Duodenal mucosa (tissue), 2 donors: ENCODE measurements around the gene APOH.

Experiments
- H3K27ac ChIP-seq: one replicate; pipeline ENCODE4 v1.7.0; 2013; ENCODE audit warnings: low read depth, low read length
- H3K27me3 ChIP-seq, 2 donors: one replicate each; pipeline ENCODE4 v1.7.0; 2013; ENCODE audit warnings: low read length in 2 of 2, control low read depth in 1 of 2; ENCODE audit not compliant: insufficient read depth in 2 of 2, control insufficient read depth in 1 of 2
- H3K36me3 ChIP-seq, 2 donors: one replicate each; pipeline ENCODE4 v1.7.0; 2013; ENCODE audit warnings: low read length in 2 of 2, control low read depth in 1 of 2; ENCODE audit not compliant: insufficient read depth in 2 of 2, control insufficient read depth in 1 of 2
- H3K4me1 ChIP-seq, 2 donors: one replicate each; pipeline ENCODE4 v1.7.0; 2013; ENCODE audit warnings: low read length in 2 of 2, control low read depth in 1 of 2; ENCODE audit not compliant: insufficient read depth in 2 of 2, control insufficient read depth in 1 of 2
- H3K4me3 ChIP-seq, 2 donors: one replicate each; pipeline ENCODE4 v1.7.0; 2013; ENCODE audit warnings: low read length in 2 of 2, low read depth in 1 of 2
- H3K9ac ChIP-seq, 2 donors: one replicate each; pipeline ENCODE4 v1.7.0; 2013; ENCODE audit warnings: low read length in 2 of 2, low read depth in 1 of 2
- H3K9me3 ChIP-seq, 2 donors: one replicate each; pipeline ENCODE4 v1.7.0; 2013; ENCODE audit warnings: low read length in 2 of 2, control low read depth in 1 of 2; ENCODE audit not compliant: control insufficient read depth in 1 of 2

The APOH gene, protein sequence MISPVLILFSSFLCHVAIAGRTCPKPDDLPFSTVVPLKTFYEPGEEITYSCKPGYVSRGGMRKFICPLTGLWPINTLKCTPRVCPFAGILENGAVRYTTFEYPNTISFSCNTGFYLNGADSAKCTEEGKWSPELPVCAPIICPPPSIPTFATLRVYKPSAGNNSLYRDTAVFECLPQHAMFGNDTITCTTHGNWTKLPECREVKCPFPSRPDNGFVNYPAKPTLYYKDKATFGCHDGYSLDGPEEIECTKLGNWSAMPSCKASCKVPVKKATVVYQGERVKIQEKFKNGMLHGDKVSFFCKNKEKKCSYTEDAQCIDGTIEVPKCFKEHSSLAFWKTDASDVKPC

DNA sequence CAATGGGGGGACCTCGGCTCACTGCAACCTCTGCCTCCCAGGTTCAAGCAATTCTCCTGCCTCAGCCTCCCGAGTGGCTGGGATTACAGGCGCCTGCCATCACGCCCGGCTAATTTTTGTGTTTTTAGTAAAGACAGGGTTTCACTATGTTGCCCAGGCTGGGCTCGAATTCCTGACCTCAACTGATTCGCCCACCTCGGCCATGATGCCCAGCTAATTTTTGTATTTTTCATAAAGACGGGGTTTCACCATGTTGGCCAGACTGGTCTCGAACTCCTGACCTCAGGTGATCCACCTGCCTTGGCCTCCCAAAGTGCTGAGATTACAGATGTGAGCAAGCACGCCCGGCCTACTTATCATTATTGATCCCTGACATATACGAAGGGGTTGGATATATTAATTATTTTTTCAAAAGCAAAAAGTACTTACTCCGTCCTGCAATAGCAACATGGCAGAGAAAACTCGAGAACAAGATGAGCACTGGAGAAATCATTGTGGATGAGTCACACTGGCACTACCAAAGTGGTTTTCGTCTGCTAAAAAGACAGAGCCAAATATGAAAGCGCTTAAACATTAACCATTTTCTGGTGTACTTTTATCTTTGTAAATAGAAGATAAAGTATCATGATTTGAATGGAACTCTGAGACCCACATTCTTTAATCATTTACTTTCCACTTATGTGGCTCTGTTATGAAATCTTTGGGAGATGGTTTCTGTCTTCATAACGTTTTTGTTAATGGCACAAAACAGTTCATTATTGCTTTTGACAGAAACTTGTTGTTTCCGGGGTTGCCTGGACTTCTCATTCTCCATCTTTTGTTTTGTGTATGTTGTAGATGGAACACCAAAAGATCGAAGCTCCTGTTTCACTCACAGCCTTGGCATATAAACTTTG, at the start of gene APOH:
APOH (minus strand) TSS at position 529 of the 896 bp plus-strand sequence; CDS start at position 493, 36 bp downstream.
- Histone ChIP-seq H3K27ac (no peak within 1 kb of the TSS), H3K9me3 (no peaks in the 10 kb centered on the region), H3K4me3 (peak within 1 kb of the TSS in 1 of 2 donors; percentile 3), H3K4me1 (peaks cover 0 to 5% of the 10 kb centered on the region in 2 donors), H3K27me3 (peaks cover 0 to 3% of the 10 kb centered on the region in 2 donors), H3K9ac (no peak within 1 kb of the TSS), H3K36me3 (no peaks in the 10 kb centered on the region)

DNA sequence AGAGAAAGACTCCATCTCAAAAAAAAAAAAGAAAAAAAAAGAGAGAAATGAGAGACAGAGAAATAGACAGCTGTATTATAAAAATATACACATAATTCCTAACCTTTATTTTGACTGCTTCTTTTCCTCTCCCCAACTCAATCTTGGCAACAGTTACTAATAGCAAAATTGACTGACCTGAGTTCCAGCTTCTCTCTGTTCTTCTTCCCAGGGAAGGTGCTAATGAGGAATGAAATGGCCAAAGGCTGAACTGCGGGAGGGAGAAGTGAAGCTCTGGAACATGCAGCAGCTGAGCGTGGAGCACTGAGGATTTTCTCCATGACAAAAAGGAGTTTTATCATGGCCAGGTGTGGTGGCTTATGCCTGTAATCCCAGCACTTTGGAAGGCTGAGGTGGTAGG, 48.0 kb upstream of the APOH start:
- Histone ChIP-seq H3K9ac (no peak overlapping the region), H3K4me3 (no peak overlapping the region), H3K27me3 (no peaks in the 10 kb centered on the region), H3K9me3 (no peaks in the 10 kb centered on the region), H3K4me1 (no peaks in the 10 kb centered on the region), H3K27ac (no peak overlapping the region), H3K36me3 (no peaks in the 10 kb centered on the region)

DNA sequence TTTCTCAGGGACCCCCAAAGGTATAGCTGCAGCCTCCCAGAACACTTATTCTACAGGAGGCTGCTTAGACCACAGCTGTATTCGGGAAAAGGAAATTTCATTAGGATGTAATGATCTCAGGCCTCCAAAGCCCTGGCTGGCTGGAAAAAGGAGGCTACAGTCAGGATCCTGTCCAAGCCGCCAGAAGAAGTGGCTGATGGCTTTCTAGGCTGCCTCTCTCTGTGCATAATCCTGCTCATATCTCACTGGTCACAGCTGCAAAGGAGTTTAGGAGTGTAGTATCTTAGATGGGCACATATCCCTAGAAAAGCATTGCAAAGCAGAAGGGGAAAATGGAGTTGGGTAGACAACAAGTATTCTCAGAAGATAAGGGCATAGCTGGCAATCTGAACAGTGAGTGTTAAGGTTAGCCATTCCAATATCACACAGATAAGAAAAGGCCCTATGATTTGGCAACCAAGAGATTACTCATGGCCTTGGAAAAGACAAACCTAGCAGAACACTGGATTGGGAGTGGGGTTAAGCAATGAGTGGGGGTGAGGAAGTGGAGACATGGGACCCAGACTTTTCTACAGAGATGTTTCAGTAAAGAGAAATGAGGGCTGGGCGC, 47.2 kb upstream of the APOH start:
- H3K4me1 ChIP-seq, result no peaks in the 10 kb centered on the region
- no peak overlapping the region for H3K4me3 ChIP-seq
- H3K36me3 ChIP-seq, result no peaks in the 10 kb centered on the region
- H3K27me3 ChIP-seq, result no peaks in the 10 kb centered on the region
- no peaks in the 10 kb centered on the region for H3K9me3 ChIP-seq
- H3K9ac ChIP-seq, result no peak overlapping the region
- H3K27ac ChIP-seq, result no peak overlapping the region

DNA sequence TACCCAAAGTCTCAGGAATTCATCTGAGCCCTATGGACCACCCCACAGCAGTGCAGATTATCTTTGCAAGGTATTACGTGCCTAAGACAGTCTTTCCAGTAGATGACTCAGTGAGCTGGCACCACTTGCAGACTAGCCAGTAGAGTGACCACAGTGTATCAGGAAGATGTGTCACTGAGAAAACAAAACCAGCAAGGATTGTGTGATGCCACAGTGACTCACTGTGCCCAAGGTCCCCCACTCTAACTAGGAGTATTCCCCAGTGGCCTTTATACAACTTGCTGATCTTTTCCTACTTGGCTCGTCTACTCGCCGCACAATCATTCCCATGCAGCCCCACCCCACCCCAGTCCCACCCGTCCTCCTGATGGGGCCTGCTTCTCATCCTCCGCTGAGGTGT, 46.4 kb upstream of the APOH start:
- Histone ChIP-seq H3K9ac (no peak overlapping the region), H3K4me1 (no peaks in the 10 kb centered on the region), H3K36me3 (no peaks in the 10 kb centered on the region), H3K4me3 (no peak overlapping the region), H3K27ac (no peak overlapping the region), H3K9me3 (no peaks in the 10 kb centered on the region), H3K27me3 (no peaks in the 10 kb centered on the region)

DNA sequence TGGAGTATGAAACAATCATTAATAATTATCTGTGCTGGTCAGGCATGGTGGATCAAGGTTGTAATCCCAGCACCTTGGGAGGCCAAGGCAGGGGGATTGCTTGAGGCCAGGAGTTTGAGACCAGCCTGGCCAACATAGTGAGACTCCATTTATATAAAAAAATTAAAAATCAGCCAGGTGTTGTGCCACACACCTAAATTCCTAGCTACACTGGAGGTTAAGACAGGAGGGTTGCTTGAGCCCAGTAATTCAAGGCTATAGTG, 44.3 kb upstream of the APOH start:
- Histone ChIP-seq H3K4me3 (no peak overlapping the region), H3K9ac (no peak overlapping the region), H3K27me3 (no peaks in the 10 kb centered on the region), H3K4me1 (no peaks in the 10 kb centered on the region), H3K27ac (no peak overlapping the region), H3K36me3 (no peaks in the 10 kb centered on the region), H3K9me3 (no peaks in the 10 kb centered on the region)

DNA sequence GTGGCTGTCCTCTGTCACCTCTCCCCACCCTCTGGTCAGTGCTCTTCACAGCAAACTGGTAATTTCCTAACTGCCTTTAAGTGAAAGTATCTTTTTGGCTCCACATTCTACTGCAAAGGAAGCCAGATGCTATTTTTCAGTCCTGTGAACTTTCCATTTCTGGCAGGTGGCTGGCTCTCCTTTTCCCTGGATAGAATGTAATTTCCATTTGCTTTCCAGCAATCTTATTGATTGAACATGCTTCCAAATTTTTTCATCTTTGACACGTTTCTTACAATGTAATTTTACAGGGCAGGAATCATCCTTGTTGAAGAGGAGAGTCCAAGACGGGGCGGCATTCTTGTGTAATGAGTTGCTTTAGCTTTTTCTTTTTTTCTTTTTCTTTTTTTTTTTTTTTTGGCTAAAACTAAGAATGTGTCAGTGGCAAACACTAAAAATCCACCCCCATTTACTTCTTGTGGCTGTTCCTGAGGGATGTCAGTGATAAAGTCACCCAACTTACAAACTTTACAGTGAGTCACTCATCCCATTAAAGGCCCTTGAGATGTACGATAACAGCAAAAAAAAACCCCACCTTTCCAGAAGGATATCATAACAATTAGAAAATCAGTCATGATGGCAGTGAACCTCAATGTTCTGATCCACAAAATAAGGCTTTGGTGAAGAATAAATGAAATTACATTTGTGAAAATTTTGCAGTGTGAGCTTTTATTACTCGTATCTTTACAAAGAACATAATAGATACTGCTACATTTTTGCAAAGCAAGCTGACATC, 43.8 kb upstream of the APOH start:
- Histone ChIP-seq H3K9ac (no peak overlapping the region), H3K4me1 (no peaks in the 10 kb centered on the region), H3K4me3 (no peak overlapping the region), H3K9me3 (no peaks in the 10 kb centered on the region), H3K27ac (no peak overlapping the region), H3K36me3 (no peaks in the 10 kb centered on the region), H3K27me3 (no peaks in the 10 kb centered on the region)

DNA sequence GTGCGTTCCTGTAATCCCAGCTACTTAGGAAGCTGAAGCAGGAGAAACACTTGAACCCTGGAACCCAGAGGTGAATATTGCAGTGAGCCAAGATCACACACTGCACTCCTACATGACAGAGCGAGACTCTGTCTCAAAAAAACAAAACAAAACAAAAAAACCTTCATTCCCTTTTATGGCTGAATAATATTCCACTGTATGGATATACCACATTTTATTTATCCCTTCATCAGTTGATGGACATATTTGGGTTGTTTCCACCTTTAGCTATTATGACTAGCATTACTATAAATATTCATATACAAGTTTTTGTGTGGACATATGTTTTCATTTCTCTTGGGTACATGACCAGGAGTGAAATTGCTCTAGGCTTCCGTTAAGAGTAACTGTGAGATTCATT, 42.3 kb upstream of the APOH start:
- H3K27ac ChIP-seq, result no peak overlapping the region
- H3K9ac ChIP-seq, result no peak overlapping the region
- no peaks in the 10 kb centered on the region for H3K9me3 ChIP-seq
- no peaks in the 10 kb centered on the region for H3K36me3 ChIP-seq
- no peak overlapping the region for H3K4me3 ChIP-seq
- no peaks in the 10 kb centered on the region for H3K4me1 ChIP-seq
- no peaks in the 10 kb centered on the region for H3K27me3 ChIP-seq

DNA sequence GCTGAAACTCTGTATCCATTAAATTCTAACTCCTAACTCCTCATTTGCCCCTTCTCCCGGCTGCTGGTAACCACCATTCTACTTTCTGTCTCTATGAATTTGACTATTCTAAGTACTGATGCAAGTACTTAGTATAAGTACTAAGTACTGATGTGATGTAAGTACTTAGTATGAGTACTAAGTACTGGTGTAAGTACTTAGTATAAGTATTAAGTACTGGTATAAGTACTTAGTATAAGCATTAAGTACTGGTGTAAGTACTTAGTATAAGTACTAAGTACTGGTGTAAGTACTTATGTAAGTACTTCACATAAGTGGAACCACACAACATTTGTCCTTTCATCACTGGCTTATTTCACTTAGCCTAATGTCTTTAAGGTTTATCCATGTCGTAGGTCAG, 40.9 kb upstream of the APOH start:
- Histone ChIP-seq H3K27ac (no peak overlapping the region), H3K4me1 (no peaks in the 10 kb centered on the region), H3K9me3 (no peaks in the 10 kb centered on the region), H3K27me3 (no peaks in the 10 kb centered on the region), H3K9ac (no peak overlapping the region), H3K4me3 (no peak overlapping the region), H3K36me3 (no peaks in the 10 kb centered on the region)

DNA sequence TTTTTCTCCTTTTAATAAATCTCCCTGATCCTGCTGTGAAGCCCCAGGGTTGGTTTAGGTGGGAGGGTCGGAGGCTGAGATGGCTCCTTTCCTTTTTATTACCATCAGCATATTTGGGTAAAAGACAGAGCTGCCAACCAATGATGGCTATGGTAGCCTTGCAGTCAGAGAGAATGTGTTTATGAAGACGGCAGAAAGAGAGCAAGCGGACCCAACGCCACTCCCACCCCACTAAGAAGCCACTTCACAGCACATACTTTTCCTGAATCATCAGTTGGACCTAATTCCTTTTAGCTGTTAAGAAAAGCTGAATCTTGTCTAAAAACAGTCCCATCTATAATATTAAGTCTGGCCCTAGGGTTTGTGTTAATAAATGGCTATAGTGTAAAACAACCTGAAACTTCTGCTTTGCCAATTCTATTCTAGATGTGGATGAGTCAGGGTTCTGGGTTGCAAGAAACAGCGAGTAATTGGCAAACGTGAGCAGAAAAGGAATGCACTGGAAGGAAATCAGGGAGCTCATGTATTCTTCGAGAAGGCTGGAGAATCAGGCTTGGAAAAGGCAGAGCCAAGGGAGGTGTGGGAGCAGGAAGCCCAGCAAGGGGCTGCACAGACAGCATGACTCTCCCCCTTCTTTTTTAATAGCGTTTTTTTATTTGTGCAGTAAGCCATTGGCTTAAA, 39.2 kb upstream of the APOH start:
- no peak overlapping the region for H3K4me3 ChIP-seq
- no peaks in the 10 kb centered on the region for H3K36me3 ChIP-seq
- no peaks in the 10 kb centered on the region for H3K9me3 ChIP-seq
- no peaks in the 10 kb centered on the region for H3K27me3 ChIP-seq
- H3K9ac ChIP-seq, result no peak overlapping the region
- no peak overlapping the region for H3K27ac ChIP-seq
- H3K4me1 ChIP-seq, result no peaks in the 10 kb centered on the region
